Astrocyte of the spinal cord (primary cell): ENCODE results near the gene FAM47A.

Experiments
- DNase-seq: peaks from one replicate; pipeline ENCODE4 v3.0.0; 2011; ENCODE audit warnings: low read depth, low spot score
- H3K4me3 ChIP-seq: 2 replicates; pipeline ENCODE4 v1.5.1; 2011; ENCODE audit warnings: low read depth, mild to moderate bottlenecking, low read length, moderate library complexity
- in situ Hi-C: cut with HindIII; loops from 2 replicates; pipeline ENCODE4 v1.10.0; 2017; ENCODE audit warnings: low sequenced_read_pairs
- TF ChIP-seq, protein P1 (sequence below): IDR thresholded peaks from 2 replicates; pipeline ENCODE4 v1.5.1; 2012; ENCODE audit warnings: low read depth, mild to moderate bottlenecking, low read length, inconsistent platforms

Gene FAM47A

DNA sequence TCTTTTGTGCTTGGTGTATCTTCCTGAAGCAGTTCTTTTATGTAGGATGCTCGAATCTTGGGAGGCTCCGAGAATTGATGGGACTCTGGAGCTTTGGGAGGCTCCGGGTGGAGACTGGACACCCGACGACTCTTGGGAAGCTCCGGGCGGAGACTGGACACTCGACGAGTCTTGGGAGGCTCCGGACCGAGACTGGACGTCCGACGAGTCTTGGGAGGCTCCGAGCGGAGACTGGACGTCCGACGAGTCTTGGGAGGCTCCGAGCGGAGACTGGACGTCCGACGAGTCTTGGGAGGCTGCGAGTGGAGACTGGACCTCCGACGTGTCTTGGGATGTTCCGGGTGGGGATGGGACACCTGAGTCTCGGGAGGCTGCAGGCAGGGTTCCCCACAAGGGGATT is 1.6 kb downstream of the FAM47A start:
- no peak for DNase-seq
- H3K4me3 ChIP-seq: no peak overlapping the region
- TF ChIP-seq, protein P1, sequence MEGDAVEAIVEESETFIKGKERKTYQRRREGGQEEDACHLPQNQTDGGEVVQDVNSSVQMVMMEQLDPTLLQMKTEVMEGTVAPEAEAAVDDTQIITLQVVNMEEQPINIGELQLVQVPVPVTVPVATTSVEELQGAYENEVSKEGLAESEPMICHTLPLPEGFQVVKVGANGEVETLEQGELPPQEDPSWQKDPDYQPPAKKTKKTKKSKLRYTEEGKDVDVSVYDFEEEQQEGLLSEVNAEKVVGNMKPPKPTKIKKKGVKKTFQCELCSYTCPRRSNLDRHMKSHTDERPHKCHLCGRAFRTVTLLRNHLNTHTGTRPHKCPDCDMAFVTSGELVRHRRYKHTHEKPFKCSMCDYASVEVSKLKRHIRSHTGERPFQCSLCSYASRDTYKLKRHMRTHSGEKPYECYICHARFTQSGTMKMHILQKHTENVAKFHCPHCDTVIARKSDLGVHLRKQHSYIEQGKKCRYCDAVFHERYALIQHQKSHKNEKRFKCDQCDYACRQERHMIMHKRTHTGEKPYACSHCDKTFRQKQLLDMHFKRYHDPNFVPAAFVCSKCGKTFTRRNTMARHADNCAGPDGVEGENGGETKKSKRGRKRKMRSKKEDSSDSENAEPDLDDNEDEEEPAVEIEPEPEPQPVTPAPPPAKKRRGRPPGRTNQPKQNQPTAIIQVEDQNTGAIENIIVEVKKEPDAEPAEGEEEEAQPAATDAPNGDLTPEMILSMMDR: no peak
- in situ Hi-C loops: no loop called here

DNA sequence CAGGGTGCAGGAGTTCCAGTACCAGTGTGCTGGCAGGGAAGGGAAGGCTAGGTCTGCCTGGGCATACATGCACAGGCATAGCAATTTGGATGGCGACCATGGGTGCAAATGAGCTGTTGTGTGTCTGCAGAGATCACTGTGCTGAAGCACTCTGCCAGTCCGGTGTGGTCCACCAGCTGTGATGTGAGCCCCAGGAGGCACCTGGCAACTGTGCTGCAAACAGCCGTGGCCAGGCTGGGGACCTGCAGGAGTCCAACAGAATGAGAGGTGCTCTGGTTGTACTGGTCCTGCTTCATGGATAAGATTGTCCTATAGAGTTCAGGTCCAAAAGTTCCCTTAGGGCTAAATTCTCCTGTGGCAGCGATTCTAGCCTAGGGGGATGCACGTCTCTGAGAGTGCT is 6.1 kb downstream of the FAM47A start:
- no peak for DNase-seq
- TF ChIP-seq, protein P1: no peak
- in situ Hi-C loops: no loop called here
- no peak overlapping the region for H3K4me3 ChIP-seq

DNA sequence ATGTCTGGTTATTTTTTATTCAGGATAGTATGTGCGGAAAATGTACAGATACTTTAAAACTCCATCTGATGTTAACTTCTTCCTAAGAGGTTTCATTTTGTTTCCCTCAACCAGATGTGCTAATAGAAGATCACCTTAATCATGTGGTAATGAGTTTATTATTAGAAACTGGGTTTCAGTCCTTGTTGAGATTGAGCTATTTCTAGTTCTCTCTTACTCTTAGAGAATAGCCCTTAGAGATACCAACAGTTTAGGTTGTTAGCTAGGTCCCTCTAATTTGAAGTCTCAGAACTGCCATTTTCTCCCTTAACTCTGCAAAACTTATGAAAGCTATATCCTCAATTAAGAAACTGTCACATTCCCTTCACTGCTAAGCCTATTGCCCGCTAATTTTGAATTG is 13.0 kb downstream of the FAM47A start:
- H3K4me3 ChIP-seq: no peak overlapping the region
- in situ Hi-C loops: no loop called here
- no peak for DNase-seq
- TF ChIP-seq, protein P1: no peak

DNA sequence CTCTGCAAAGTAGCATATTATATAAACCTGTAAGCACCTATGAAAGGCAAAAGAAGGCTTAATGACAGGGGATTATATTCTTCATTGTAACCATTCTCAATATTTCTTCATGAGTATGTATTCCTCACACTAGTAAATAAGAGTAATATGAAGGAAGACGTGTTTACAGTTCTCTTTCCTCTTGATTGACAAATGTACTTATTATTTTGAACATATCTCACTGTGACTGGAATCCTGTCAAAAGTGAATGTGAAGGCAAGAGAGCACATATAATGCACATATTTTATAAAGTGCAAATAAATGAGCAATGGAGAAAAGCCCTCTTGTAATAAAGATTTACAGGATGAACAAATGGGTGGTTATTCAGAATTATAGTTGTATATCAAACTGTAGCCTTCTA is 19.7 kb downstream of the FAM47A start:
- TF ChIP-seq, protein P1: no peak
- H3K4me3 ChIP-seq: no peak overlapping the region
- in situ Hi-C loops: no loop called here
- no peak for DNase-seq
